ENCODE measurements around the gene COL11A1. TPM values are rescaled to one million over a fixed set of nuclear protein-coding genes. Genes with fewer than 3 reads are reported as not detected.

Gene COL11A1
- total RNA-seq, 4 donors from 2014 or later = 0.26 to 0.53 TPM; not detected in 2

DNA sequence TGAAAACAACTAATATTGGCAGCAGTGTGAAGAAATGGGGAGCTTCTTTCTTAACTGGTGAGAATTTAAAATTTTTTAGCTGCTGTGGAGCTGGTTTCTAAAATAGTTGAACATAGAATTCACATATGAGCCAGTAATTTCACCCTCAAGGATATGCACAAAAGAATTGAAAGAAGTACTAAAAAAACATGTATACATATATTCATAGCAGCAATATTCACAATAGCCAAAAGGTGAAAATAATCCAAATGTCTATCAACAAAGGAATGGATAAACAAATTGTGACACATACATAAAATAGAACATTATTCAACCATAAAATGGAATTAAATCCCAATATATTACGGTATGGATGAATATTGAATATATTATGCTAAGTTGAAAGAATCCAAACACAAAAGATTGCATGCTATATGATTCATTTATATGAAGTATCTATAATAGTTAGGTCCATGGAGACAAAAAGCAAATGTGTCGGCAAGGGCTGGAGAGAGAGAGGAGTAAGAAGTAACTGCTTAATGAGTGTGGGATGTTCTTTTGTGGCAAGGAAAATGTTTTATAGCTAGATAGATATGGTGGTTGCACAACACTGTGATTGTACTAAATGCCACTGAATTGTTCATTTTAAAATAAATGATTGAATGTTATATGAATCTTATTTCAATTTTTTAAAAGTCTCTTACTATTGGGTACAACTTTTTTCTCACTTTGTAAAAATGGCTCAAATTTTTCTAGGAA, 14.8 kb upstream of the COL11A1 start:
- intact Hi-C loops (cut with DNase I; ENCODE audit: low total_unique reads) = no loop called here
- Histone ChIP-seq H3K36me3 (no peaks in the 10 kb centered on the region), H3K4me3 (no peak overlapping the region), H3K27me3 (no peaks in the 10 kb centered on the region), H3K9me3 (no peaks in the 10 kb centered on the region), H3K4me1 (no peaks in the 10 kb centered on the region), H3K27ac (no peak overlapping the region)
- no peak for TF ChIP-seq POLR2A (IDR thresholded peaks at IDR 0.05)
- TF ChIP-seq, protein P1, sequence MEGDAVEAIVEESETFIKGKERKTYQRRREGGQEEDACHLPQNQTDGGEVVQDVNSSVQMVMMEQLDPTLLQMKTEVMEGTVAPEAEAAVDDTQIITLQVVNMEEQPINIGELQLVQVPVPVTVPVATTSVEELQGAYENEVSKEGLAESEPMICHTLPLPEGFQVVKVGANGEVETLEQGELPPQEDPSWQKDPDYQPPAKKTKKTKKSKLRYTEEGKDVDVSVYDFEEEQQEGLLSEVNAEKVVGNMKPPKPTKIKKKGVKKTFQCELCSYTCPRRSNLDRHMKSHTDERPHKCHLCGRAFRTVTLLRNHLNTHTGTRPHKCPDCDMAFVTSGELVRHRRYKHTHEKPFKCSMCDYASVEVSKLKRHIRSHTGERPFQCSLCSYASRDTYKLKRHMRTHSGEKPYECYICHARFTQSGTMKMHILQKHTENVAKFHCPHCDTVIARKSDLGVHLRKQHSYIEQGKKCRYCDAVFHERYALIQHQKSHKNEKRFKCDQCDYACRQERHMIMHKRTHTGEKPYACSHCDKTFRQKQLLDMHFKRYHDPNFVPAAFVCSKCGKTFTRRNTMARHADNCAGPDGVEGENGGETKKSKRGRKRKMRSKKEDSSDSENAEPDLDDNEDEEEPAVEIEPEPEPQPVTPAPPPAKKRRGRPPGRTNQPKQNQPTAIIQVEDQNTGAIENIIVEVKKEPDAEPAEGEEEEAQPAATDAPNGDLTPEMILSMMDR (IDR thresholded peaks at IDR 0.05 in 4 of 5, conservative IDR thresholded peaks at IDR 0.05 in 1 of 5) = no peak
- DNase-seq (no peak), ATAC-seq (no peak)
- in situ Hi-C loops (cut with MboI; ENCODE audit: low sequenced_read_pairs in 4 of 4) = loop anchor here in 2 of 4 donors (25.0 kb wide), 2 partner anchors 339 to 389 kb away; no protein-coding TSS in a partner anchor

DNA sequence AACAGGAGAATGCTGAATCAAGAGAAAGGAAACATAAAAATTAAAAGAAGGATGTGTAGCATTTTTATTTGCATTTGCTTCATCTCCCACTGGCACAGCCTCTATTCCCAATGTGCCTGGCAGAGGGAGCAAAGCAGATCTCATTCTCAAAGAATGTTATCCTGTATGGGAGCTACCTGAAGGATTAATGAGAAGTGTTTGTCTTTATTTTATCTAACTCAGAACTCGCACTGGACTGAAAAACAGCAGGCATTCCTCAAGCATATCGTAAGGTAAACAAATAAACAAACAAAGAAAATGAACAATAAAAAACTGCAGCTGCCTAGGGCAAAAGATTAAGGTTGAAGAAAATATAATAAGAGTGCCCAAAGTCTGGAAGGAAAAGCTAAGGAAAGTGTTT, 12.7 kb upstream of the COL11A1 start:
- in situ Hi-C loops (cut with MboI; ENCODE audit: low sequenced_read_pairs in 4 of 4) = loop anchor here in 2 of 4 donors (25.0 kb wide), 2 partner anchors 341 to 391 kb away; no protein-coding TSS in a partner anchor
- Histone ChIP-seq H3K9me3 (no peaks in the 10 kb centered on the region), H3K27ac (no peak overlapping the region), H3K4me3 (no peak overlapping the region), H3K27me3 (no peaks in the 10 kb centered on the region), H3K4me1 (no peaks in the 10 kb centered on the region), H3K36me3 (no peaks in the 10 kb centered on the region)
- intact Hi-C loops (cut with DNase I; ENCODE audit: low total_unique reads) = no loop called here
- DNase-seq (no peak), ATAC-seq (no peak)
- TF ChIP-seq, protein P1 (IDR thresholded peaks at IDR 0.05 in 4 of 5, conservative IDR thresholded peaks at IDR 0.05 in 1 of 5) = no peak

DNA sequence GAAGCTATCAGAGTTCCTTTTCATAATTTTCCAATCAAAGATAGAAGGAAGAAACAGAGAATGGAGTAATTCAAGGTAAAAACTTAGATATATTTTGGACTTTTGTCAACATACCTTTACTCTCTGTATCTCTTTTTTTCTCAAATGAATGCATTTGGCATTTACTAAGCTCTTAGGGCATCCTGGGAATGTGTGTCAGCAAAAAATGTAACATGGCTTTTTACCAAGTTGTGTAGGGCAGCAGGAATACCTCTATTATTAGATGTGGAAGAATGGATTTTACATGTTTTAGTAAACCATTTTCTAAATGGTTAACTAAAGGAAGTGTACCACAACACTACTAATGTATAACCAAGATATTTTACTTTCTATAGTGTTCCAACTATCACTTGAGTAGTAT, 4.2 kb upstream of the COL11A1 start:
- Histone ChIP-seq H3K4me3 (no peak overlapping the region), H3K9me3 (no peaks in the 10 kb centered on the region), H3K36me3 (no peaks in the 10 kb centered on the region), H3K4me1 (peaks cover 0 to 15% of the 10 kb centered on the region in 2 donors), H3K27me3 (peaks cover 6 to 8% (median 7%) of the 10 kb centered on the region in 3 donors), H3K27ac (no peak overlapping the region)
- TF ChIP-seq, protein P1 (IDR thresholded peaks at IDR 0.05 in 4 of 5, conservative IDR thresholded peaks at IDR 0.05 in 1 of 5) = no peak
- no peak for TF ChIP-seq POLR2A (IDR thresholded peaks at IDR 0.05)
- ATAC-seq = no peak
- intact Hi-C loops (cut with DNase I; ENCODE audit: low total_unique reads) = no loop called here
- in situ Hi-C loops (cut with MboI; ENCODE audit: low sequenced_read_pairs in 4 of 4) = loop anchor here in 3 of 4 donors (10.0 to 25.0 kb wide), 3 partner anchors 350 to 402 kb away; no protein-coding TSS in a partner anchor
- no peak for DNase-seq

DNA sequence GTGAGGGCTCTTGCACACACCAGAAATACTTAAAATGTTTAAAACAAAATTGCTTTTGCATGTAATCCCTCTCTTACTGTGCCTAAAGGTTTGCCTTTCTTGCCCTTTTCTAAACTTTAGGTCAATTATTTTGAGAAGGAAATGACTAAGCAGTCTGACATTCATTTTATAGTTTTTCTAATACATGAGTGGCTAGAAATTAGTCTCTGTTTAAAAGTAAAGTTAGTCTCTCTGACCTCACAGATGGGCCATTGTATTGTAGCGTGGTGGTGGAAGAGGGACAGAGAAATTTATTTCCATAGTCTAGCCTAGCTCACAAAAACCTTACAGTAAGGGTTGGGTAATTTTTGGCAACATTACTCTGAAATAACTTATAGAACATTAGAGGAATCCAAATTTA, 3.6 kb upstream of the COL11A1 start:
- Histone ChIP-seq H3K9me3 (no peaks in the 10 kb centered on the region), H3K27ac (no peak overlapping the region), H3K27me3 (peaks cover 7 to 8% (median 8%) of the 10 kb centered on the region in 3 donors), H3K36me3 (no peaks in the 10 kb centered on the region), H3K4me3 (no peak overlapping the region), H3K4me1 (peaks cover 0 to 21% of the 10 kb centered on the region in 2 donors)
- TF ChIP-seq POLR2A (IDR thresholded peaks at IDR 0.05) = no peak
- TF ChIP-seq, protein P1 (IDR thresholded peaks at IDR 0.05 in 4 of 5, conservative IDR thresholded peaks at IDR 0.05 in 1 of 5) = no peak
- ATAC-seq = no peak
- in situ Hi-C loops (cut with MboI; ENCODE audit: low sequenced_read_pairs in 4 of 4) (loop anchor here in 3 of 4 donors (10.0 to 25.0 kb wide), 3 partner anchors 350 to 403 kb away; no protein-coding TSS in a partner anchor), intact Hi-C loops (cut with DNase I; ENCODE audit: low total_unique reads) (no loop called here)
- DNase-seq = no peak

Measured in gastrocnemius medialis (tissue), 4 donors.